ENCODE measurements around the gene THAP5.

THAP5 gene

DNA sequence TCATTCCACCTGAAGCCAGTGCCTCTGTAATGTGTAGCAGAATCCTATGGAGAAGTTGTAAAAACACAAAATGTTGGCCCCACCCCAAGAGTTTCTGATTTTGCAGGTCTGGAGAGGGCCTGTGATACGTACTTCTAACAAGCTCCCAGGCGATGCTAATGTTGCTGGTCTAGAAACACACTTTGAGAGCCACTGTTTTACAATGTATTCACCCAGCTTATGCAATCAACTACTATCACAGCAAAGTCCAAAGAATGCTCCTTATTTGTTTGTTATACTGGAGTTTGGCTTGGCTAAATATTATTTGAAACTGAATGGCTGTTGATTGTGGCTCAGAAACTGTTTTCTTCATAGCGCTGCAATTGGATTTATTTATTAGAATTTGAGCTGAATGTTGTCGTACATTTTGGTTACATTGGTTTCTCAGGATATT, 44.5 kb upstream of the THAP5 start:
- H3K27me3 ChIP-seq (ENCODE audit: control insufficient read depth, low read length), result peaks cover 22% of the 10 kb centered on the region

DNA sequence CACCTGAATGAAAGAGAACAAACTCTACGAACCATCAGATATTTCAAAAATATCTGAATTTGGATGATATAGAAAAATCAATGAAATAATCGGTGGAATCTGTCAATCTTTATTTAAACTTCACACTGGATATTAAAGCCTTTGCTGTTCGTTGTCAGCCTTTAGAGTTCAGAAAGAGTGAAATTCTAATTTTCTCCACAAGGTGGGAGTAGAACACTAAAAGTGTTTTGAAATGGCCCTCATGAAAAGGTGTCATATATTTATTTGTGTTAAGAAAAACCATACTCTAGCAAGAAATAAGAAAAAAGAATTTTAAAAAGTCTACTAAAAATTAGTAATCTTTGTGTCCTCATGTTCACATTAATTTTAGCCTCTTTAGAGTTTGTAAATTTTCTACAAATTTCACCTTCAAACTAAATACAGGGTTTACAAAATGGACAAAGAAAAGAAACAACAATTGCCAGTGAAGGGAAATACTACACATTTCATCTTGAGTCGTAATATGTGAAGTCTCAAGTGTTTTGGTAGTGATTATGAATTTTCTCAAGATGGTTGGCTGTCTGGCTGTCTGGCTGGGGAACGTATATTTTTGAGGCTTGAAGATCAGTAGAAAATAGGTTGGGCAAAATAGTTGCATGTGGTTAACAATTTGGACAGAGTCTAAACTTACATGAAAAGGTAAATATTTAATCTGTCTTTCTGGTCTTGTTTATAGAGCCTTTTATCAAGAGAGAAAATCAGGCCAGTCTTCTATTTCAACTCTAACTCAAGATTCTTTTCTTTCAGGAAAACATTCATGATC, 43.8 kb upstream of the THAP5 start:
- TF ChIP-seq EZH2phosphoT487 (IDR thresholded peaks at IDR 0.05; ENCODE audit: borderline replicate concordance, low read length), result no peak
- TF ChIP-seq, protein P1, sequence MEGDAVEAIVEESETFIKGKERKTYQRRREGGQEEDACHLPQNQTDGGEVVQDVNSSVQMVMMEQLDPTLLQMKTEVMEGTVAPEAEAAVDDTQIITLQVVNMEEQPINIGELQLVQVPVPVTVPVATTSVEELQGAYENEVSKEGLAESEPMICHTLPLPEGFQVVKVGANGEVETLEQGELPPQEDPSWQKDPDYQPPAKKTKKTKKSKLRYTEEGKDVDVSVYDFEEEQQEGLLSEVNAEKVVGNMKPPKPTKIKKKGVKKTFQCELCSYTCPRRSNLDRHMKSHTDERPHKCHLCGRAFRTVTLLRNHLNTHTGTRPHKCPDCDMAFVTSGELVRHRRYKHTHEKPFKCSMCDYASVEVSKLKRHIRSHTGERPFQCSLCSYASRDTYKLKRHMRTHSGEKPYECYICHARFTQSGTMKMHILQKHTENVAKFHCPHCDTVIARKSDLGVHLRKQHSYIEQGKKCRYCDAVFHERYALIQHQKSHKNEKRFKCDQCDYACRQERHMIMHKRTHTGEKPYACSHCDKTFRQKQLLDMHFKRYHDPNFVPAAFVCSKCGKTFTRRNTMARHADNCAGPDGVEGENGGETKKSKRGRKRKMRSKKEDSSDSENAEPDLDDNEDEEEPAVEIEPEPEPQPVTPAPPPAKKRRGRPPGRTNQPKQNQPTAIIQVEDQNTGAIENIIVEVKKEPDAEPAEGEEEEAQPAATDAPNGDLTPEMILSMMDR (IDR thresholded peaks at IDR 0.05; ENCODE audit: low read depth, low read length, poor library complexity, severe bottlenecking), result peak; percentile 77
- Histone ChIP-seq H3K9me2 (replicated peaks; ENCODE audit: control insufficient read depth, low read length) (no peaks in the 10 kb centered on the region), H3K4me1 (ENCODE audit: control insufficient read depth, low read length) (no peaks in the 10 kb centered on the region), H3K27ac (ENCODE audit: low read depth, low read length) (no peak overlapping the region), H3K36me3 (ENCODE audit: control insufficient read depth, low read length) (no peaks in the 10 kb centered on the region), H3F3A (ENCODE audit: control insufficient read depth, insufficient read depth) (no peaks in the 10 kb centered on the region), H3K27me3 (ENCODE audit: control insufficient read depth, low read length) (peaks cover 18% of the 10 kb centered on the region), H4K20me1 (ENCODE audit: control insufficient read depth, insufficient read depth, low read depth, low read length) (no peaks in the 10 kb centered on the region), H3K4me2 (ENCODE audit: low read length) (no peak overlapping the region), H3K9me3 (ENCODE audit: control insufficient read depth, insufficient read depth, low read length) (no peaks in the 10 kb centered on the region), H3K4me3 (ENCODE audit: low read length) (no peak overlapping the region), H3K79me2 (ENCODE audit: control insufficient read depth, low read length) (no peaks in the 10 kb centered on the region)

More for the DNA sequence above, 44.5 kb upstream of the THAP5 start:
- Histone ChIP-seq H4K20me1 (ENCODE audit: control insufficient read depth, insufficient read depth, low read depth, low read length) (no peaks in the 10 kb centered on the region), H3K9me2 (replicated peaks; ENCODE audit: control insufficient read depth, low read length) (no peaks in the 10 kb centered on the region), H3K9me3 (ENCODE audit: control insufficient read depth, insufficient read depth, low read length) (no peaks in the 10 kb centered on the region), H3K4me2 (ENCODE audit: low read length) (no peak overlapping the region), H3K79me2 (ENCODE audit: control insufficient read depth, low read length) (no peaks in the 10 kb centered on the region), H3K4me3 (ENCODE audit: low read length) (no peak overlapping the region), H3K27ac (ENCODE audit: low read depth, low read length) (no peak overlapping the region), H3K36me3 (ENCODE audit: control insufficient read depth, low read length) (no peaks in the 10 kb centered on the region), H3F3A (ENCODE audit: control insufficient read depth, insufficient read depth) (no peaks in the 10 kb centered on the region), H3K4me1 (ENCODE audit: control insufficient read depth, low read length) (no peaks in the 10 kb centered on the region)
- TF ChIP-seq, protein P1 (IDR thresholded peaks at IDR 0.05; ENCODE audit: low read depth, low read length, poor library complexity, severe bottlenecking), result no peak
- no peak for TF ChIP-seq EZH2phosphoT487 (IDR thresholded peaks at IDR 0.05; ENCODE audit: borderline replicate concordance, low read length)

DNA sequence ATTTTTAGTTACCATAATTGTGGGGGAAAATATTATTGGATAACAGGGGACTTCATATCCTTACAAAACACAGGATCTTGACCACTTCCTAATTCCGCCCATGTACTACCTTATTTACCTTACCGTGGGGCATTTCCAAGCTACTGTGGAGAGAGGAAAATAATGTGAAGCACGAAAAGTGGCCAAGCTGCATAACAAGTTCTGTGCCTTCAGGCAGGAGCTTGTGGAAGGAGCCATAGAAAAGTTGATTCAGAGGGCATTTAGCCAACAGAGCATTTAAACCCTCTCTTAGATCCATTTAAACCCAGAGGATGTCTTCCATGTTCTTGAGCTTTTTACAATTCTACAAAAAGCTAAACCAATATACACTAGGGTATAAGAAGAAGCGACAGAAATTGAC, 41.8 kb upstream of the THAP5 start:
- H3K79me2 ChIP-seq (ENCODE audit: control insufficient read depth, low read length), result no peaks in the 10 kb centered on the region
- no peak overlapping the region for H3K4me2 ChIP-seq (ENCODE audit: low read length)
- H3K4me1 ChIP-seq (ENCODE audit: control insufficient read depth, low read length), result no peaks in the 10 kb centered on the region
- H3K9me3 ChIP-seq (ENCODE audit: control insufficient read depth, insufficient read depth, low read length), result no peaks in the 10 kb centered on the region
- H3K4me3 ChIP-seq (ENCODE audit: low read length), result no peak overlapping the region
- H3K9me2 ChIP-seq (replicated peaks; ENCODE audit: control insufficient read depth, low read length), result no peaks in the 10 kb centered on the region
- no peak overlapping the region for H3K27ac ChIP-seq (ENCODE audit: low read depth, low read length)
- H3K36me3 ChIP-seq (ENCODE audit: control insufficient read depth, low read length), result no peaks in the 10 kb centered on the region
- no peaks in the 10 kb centered on the region for H4K20me1 ChIP-seq (ENCODE audit: control insufficient read depth, insufficient read depth, low read depth, low read length)
- H3F3A ChIP-seq (ENCODE audit: control insufficient read depth, insufficient read depth), result no peaks in the 10 kb centered on the region
- H3K27me3 ChIP-seq (ENCODE audit: control insufficient read depth, low read length), result peaks cover 15% of the 10 kb centered on the region
- TF ChIP-seq EZH2phosphoT487 (IDR thresholded peaks at IDR 0.05; ENCODE audit: borderline replicate concordance, low read length), result no peak
- TF ChIP-seq, protein P1 (IDR thresholded peaks at IDR 0.05; ENCODE audit: low read depth, low read length, poor library complexity, severe bottlenecking), result no peak

Data from DOHH2 (cell line).